Stimulated activated CD8-positive, alpha-beta memory T cell treated with anti-CD3 and anti-CD28 coated beads, Interleukin-12 subunit alpha, Interleukin-12 subunit beta, amount 100 ng/mL, for 24 hours (primary cell): ENCODE results near the gene SMIM24.
"Not testable (repeated sequence)": the region's sequence is repeated elsewhere in the genome, so short reads cannot be mapped to it uniquely, and the experiment has no call there.

ENCODE experiments used
- DNase-seq: peaks from one replicate; pipeline ENCODE4 v3.0.0-alpha.2; 2020; ENCODE audit errors: extremely low read depth

The SMIM24 gene

GRCh38 chr19:3480383-3481091, at the start of gene SMIM24:
Gene SMIM24, minus strand, starts transcription at chr19:3480525. Its CDS starts 62 bp downstream, at chr19:3480463.
- no peak for DNase-seq

GRCh38 chr19:3529299-3529698, 49.0 kb upstream of the SMIM24 start:
- DNase-seq = not testable (repeated sequence)

GRCh38 chr19:3528539-3529211, 48.4 kb upstream of the SMIM24 start:
- DNase-seq = no peak

- no peak for DNase-seq
Observed at GRCh38 chr19:3528080-3528479, 47.8 kb upstream of the SMIM24 start.

GRCh38 chr19:3527238-3527910, 47.0 kb upstream of the SMIM24 start:
- DNase-seq = no peak

DNA sequence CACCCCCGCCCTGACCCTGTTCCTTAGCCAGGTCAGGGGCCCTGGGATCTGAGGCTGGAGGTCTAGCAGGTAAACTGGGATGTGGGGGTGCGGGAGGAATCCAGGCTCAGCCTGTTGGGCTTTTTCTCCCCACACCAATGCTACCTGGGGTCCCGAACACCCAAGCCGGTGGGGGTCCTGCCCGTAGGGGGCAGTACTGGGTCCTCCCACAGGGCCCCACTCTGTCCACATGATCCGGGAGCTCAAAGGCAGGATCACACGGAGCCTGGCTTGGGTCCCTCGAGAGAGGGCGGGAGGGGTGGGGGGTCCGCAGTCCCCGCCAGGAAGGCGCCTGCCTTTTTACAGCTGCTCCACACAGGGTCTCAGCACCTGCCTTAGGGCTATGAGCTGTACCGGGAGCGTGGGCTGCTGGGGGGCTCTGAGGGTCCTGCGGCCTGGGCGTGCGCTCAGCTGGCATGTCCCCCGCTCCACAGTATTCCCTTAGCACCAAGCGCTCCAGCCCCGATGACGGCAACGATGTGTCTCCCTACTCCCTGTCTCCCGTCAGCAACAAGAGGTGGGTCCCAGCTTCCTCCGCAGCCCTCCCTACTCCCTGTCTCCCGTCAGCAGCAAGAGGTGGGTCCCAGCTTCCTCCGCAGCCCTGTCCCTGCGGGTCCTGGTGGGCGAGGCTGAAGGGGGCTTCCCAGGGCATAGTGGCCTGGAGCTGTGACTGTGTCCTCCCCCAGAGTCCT, 46.3 kb upstream of the SMIM24 start:
- DNase-seq = no peak

DNA sequence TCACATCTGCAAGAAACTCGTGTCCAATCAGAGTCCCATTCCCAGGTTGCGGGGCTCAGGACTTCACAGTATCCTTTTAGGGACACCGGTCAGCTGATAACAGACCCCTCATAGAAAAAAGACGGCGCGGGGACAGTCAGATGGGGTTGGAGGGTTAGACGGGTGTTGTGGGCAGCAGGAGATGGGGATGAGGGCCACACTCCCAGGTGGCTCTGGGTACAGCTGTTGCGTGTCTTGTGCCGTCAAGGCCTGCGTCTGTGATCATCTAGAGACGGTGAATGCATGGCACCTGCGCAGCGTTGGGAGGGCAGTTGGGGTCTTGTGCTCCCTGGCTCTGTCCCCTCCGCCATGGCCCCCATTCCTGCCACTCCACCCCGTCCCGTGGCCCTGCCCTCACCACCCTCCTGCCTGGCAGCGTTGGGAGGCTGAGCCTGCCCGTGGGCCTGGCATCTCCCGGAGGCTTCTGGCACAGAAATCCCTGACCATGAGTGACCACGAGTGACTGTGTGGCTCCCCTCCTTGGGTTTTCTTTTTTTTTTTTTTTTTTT, 44.7 kb upstream of the SMIM24 start:
- DNase-seq = no peak

- DNase-seq = no peak
Observed at GRCh38 chr19:3524078-3524842, 43.9 kb upstream of the SMIM24 start.

DNA sequence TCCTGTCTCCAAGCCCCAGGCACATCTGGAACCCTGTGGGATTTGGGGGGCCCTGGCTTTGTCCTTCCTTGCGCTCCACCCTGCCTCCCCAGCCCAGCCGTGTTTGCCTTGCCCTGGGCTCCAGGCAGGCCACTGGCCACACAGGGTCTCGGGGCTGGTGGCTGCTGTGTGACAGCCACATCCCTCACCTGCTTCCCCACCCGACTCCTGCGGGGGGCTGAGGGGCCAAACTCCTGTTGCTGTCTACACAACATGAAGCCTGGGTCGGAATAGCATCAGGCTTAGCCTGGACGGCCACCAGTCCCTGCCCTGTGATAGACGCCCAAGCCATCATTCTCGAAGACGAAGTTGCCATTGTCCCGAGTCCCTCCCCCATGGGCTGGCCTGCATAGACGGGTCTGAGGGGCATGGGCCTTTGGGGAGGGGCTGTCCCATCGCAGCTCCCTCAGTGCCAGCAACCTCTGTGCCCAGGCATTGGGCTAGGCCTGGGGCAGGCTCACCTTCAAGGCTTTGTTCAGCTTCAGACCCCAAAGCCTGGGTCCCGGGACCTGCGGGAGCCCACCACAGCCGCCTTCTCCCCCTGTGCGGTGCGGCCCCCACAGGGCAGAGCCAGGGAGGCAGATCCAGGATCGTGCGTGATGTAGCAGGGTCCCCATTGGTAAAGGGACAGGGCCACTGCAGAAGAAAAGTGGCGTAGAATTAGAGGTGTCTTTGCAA, 43.2 kb upstream of the SMIM24 start:
- DNase-seq = no peak

DNA sequence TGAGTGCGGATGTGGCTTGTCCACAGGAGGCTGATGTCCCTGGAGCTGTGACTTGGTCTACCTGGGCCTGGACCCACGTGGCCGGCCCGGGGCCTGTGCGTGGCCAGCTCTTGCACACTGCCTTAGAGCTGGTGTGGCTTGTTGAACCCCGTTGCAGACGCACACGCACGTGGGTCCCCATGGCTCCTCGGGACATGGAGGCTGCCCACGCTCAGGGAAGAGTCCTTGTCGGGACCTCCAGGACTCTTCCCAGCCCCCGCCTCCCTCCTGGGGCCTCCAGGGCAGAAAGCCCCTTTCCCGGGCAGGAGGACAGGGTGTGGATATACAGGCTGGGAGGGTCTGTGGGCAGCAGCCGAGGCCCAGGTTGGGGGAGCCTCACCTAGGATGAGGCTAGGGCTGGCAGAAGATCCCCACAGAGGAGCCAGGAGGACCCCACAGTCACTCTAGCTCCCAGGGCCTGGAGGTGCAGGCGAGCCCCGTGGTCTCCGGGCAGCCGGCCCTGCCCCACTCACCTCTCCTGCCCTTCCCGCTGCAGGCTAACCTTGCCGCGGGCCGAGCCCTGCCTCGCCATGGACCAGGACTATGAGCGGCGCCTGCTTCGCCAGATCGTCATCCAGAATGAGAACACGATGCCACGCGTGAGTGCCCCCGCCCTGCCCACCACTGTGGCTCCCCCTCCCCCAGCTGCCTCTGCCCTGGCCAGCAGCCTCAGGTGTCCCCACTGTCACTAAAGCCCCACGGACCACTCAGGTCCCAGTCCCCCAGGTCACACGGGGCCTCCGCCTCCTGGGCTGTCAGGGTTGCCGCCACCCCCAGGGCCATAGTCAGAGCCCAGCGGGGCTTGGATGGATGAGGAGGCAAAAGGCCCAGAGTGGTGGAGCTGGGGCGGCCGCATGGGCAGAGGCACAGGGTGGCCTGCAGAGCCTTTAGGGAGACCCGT, 42.4 kb upstream of the SMIM24 start:
- DNase-seq = no peak

DNA sequence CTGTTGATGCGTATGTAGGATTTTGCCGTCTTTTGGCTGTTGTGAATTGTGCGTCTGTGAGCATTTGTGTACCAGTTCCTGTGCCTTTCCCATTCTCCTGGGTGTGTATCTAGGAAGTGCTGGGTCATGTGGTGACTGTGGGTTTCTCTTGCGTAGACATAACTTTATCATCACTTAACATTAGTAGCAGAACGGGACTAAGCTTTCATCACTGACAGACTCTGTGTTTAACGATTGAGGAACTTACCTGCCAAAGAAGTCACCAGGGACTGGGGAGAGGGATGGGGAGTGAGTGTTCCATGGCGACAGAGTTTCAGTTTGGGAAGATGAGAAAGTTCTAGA, 40.8 kb upstream of the SMIM24 start:
- DNase-seq = no peak

DNA sequence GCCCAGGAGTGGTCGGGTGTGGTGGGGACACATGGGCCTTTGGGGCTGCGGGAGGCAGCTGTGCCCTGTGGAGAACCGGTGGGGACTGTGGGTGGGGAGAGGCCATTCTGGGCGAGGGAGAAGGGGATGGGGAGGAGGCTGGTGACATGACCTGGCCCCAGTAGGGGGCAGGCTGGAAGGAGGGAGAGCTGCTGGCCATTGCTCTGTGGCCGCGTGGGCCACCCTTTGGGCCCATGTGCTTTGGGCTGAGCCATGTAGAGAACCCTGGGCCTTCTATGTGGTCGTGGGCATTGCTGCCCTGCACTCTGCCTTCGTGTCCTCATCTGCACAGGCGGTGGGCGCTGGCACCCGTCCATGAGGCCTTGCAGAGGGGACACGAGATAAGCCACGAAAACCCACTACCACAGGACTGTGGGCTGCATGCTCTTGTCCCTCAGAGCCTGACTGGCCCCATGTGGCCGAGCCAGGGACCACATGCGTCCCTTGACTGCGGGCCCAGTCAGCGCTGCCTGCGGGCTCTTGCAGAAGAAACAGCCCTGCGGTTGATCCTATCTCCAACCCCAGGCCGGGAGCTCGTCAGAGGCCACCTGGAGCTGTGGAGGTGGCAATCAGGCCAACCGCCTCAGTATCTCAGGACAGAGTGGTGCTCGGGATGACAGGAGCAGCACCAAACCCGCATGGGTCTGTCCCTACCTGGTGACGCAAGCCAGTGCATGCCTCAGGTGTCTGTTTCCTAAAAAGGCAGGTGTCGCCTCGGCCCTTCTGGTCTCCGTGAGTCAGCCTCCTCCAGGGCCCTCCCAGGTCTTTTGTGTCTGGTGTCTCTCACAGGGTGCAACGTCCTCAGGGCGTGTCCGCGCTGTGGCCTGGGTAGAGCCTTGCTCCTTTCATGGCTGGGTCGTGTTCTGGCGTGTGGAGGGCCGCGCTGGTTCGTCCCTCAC, 40.1 kb upstream of the SMIM24 start:
- DNase-seq = no peak

- DNase-seq = no peak
Observed at GRCh38 chr19:3519126-3519525, 38.8 kb upstream of the SMIM24 start.

DNA sequence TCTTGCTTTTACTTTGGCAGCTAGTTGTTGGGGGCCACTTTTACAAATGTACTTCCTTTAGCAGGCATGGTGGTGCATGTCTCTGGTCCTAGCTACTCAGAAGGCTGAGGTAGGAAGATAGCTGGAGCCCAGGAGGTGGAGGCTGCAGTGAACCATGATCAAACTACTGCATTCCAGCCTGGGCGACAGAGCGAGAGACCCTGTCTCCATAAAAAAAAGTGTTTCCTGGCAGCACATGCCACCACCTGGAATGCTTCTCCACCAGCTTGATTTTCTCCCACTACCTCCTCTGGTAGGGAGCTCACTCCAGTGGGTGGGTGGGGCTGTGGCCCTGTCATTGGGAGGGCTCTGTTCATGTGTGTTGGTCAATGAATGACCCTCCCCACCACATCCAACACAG, 38.3 kb upstream of the SMIM24 start:
- DNase-seq = no peak

DNA sequence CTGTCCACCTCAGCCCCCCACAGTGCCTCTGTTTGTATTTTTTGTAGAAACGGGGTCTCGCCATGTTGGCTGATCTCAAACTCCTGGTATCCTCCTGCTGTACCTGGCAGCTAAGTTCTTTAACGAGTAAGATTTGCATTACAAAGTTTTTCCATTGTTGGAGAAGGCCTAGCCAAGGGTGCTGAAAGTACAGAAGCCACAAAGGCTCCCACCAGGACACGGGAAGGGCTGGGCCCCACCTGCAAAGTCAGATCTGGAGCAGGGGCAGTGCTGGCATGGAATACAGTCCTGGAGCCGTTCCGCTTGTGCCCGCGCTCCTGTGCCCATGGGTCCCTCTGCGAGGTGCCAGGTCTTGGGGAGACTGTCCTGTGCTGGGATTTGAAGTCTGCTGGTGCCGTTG, 37.9 kb upstream of the SMIM24 start:
- no peak for DNase-seq

GRCh38 chr19:3517638-3518037, 37.3 kb upstream of the SMIM24 start:
- DNase-seq = no peak

- no peak for DNase-seq
Observed at GRCh38 chr19:3516675-3517207, 36.4 kb upstream of the SMIM24 start.

GRCh38 chr19:3515891-3516422, 35.6 kb upstream of the SMIM24 start:
- no peak for DNase-seq
